ENCODE data around the gene MARCHF4. TPM values are rescaled to one million over a fixed set of nuclear protein-coding genes. Genes with fewer than 3 reads are reported as not detected.

Gene MARCHF4
- total and polyA plus RNA-seq, 9 of the 15 experiments (the other 6 are each of a cell fraction or from before 2014, with no cell fraction given) = 0.05 TPM; not detected in 8

DNA sequence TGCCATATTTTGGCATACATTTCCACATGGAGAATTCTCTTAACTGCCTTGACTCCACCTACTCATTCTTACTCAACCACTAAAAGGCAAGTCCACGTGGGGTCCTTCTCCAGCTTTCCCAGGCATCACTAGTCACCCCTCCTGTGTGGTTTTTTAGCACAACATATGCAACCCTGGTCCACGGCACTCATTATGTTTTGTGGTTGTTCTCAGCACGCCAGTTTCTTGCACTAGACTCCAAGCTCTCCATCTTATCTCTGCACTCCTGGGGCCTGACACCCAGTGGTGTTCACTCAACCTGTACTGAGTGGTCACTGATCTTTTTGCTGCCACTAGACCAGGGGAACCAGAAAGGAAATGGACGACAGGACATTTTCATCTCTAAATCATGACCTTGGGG is 18.0 kb downstream of the MARCHF4 start (continued):
- TF ChIP-seq, protein P1, sequence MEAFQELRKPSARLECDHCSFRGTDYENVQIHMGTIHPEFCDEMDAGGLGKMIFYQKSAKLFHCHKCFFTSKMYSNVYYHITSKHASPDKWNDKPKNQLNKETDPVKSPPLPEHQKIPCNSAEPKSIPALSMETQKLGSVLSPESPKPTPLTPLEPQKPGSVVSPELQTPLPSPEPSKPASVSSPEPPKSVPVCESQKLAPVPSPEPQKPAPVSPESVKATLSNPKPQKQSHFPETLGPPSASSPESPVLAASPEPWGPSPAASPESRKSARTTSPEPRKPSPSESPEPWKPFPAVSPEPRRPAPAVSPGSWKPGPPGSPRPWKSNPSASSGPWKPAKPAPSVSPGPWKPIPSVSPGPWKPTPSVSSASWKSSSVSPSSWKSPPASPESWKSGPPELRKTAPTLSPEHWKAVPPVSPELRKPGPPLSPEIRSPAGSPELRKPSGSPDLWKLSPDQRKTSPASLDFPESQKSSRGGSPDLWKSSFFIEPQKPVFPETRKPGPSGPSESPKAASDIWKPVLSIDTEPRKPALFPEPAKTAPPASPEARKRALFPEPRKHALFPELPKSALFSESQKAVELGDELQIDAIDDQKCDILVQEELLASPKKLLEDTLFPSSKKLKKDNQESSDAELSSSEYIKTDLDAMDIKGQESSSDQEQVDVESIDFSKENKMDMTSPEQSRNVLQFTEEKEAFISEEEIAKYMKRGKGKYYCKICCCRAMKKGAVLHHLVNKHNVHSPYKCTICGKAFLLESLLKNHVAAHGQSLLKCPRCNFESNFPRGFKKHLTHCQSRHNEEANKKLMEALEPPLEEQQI (IDR thresholded peaks at IDR 0.05) = no peak
- TF ChIP-seq CBX5 (IDR thresholded peaks at IDR 0.05; ENCODE audit: borderline replicate concordance, low read depth) = no peak
- TF ChIP-seq CEBPG (CRISPR knock-in tag; IDR thresholded peaks at IDR 0.05) = no peak
- no peak for TF ChIP-seq CEBPG (tag; conservative IDR thresholded peaks at IDR 0.05 in 1 of 2, IDR thresholded peaks at IDR 0.05 in 1 of 2)
- TF ChIP-seq KLF16 (IDR thresholded peaks at IDR 0.05) = no peak
- no peak for TF ChIP-seq FOXA1 (IDR thresholded peaks at IDR 0.05; ENCODE audit: borderline replicate concordance)
- no peak for TF ChIP-seq FOXJ3 (CRISPR knock-in tag; IDR thresholded peaks at IDR 0.05)

DNA sequence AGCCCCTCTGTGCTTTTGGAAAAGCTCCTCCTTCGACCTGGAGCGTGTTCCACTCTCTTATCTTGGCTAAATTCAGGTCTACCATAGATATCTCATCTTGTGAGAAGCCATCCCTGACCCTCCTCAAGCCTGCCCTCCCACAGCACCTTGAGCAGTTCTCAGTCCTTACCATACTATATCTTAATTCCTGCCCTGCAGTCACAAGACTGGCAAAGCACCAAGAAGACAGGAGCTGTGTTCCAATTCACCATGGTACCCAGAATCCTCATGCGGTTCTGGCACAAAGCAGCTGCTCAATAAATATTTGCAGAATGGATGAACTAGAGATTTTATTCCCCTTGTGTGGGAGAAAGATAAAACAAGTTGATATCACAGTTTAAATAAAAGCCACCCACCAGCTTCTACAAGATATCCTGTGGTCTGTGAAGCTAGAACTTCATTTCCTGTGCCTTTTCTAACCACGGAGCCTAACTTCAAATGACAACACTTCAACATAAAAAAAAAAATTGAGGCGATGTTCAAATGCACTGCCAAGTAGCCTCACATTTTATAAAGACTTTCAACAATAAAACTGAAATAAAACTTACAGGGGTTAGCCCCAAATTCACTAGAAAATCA is 19.5 kb downstream of the MARCHF4 start:
- H4K20me1 ChIP-seq (replicated peaks; ENCODE audit: control insufficient read depth, insufficient read depth, low read length) = no peaks in the 10 kb centered on the region
- in situ Hi-C loops (cut with MboI) = no loop called here
- no peaks in the 10 kb centered on the region for H3K9me3 ChIP-seq (replicated peaks; ENCODE audit: control insufficient read depth, insufficient read depth, low read depth, low read length)
- TF ChIP-seq BACH1 (tag; IDR thresholded peaks at IDR 0.05) = no peak
- no peak for FAIRE-seq
- ATAC-seq = no peak
- no TSS peak for BruUV-seq (replicated peaks)
- H3K36me3 ChIP-seq (ENCODE audit: control insufficient read depth, insufficient read depth, low read length) = no peaks in the 10 kb centered on the region
- ChIA-PET CTCF (ENCODE audit: low intra/inter-chr PET ratio) (no interaction called here), POLR2A (interaction anchor here (2.1 kb wide), 1 partner anchor 9 kb away, joined by 6 read pairs; no protein-coding TSS in a partner anchor)
- H3K9me1 ChIP-seq (ENCODE audit: control insufficient read depth, insufficient read depth, low read length) = no peaks in the 10 kb centered on the region
- H3K79me2 ChIP-seq (ENCODE audit: control insufficient read depth, insufficient read depth, low read length) = no peaks in the 10 kb centered on the region
- H3K4me3 ChIP-seq = no peak overlapping the region
- 3% methylated on average over 5 of the region's 5 CpGs for WGBS (ENCODE audit: insufficient coverage, low coverage, missing lambda C conversion rate)
- peaks cover 0 to 13% of the 10 kb centered on the region in 2 experiments; a peak in 3 of 5 replicates for H3K4me1 ChIP-seq (replicated peaks in 1 of 2; ENCODE audit: control insufficient read depth in 2 of 2, insufficient read depth in 2 of 2, low read length in 2 of 2)
- H3K4me2 ChIP-seq (ENCODE audit: insufficient read depth, low read length) = no peak overlapping the region
- DNase-seq (ENCODE audit: extremely low read depth in 1 of 4, low spot score in 3 of 4) = no peak
- intact Hi-C loops (cut with micrococcal nuclease) = no loop called here
- no peak overlapping the region for H2AFZ ChIP-seq (ENCODE audit: low read depth, low read length)
- H3K27ac ChIP-seq (ENCODE audit: extremely low read depth, low read depth, low read length) = no peak overlapping the region
- no peaks in the 10 kb centered on the region; a peak in 1 of 5 replicates for H3K27me3 ChIP-seq (ENCODE audit: control insufficient read depth in 2 of 2, insufficient read depth in 2 of 2, low read length in 2 of 2)
- no peak overlapping the region for H3K9ac ChIP-seq (ENCODE audit: insufficient read depth in 1 of 2, low read depth in 2 of 2, low read length in 2 of 2)

All from K562 (cell line).